ENCODE results near the gene MTHFD1.

The MTHFD1 gene

DNA sequence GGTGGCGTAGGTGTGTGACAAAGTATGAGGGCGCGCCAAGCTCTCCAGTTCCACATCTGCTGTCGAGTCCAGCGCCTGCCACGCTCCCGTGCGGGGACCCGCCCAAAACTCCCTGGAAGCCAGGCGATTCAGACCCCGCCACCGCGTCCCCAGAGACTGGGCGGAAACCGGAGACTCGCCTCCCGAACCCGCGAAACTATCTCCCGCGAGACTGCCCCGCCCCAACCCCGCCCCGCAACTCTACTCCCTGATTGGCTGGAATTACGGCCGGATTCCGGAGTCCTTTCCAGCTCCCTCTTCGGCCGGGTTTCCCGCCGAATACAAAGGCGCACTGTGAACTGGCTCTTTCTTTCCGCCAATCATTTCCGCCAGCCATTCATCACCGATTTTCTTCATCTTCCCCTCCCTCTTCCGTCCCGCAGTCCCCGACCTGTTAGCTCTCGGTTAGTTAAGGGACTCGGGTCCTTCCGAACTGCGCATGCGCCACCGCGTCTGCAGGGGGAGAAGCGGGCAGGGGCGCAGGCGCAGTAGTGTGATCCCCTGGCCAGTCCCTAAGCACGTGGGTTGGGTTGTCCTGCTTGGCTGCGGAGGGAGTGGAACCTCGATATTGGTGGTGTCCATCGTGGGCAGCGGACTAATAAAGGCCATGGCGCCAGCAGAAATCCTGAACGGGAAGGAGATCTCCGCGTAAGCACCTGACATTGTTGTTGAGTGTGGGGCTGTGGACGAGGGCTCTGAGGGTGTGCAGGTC lies at the start of gene MTHFD1:
Gene MTHFD1 (plus strand): TSS at position 572 of the 751 bp plus-strand sequence. CDS start 75 bp downstream, at position 647.
- H3K4me3 ChIP-seq (ENCODE audit: low read depth, low read length): peak within 1 kb of the TSS; percentile 83
- TF ChIP-seq, protein P1, sequence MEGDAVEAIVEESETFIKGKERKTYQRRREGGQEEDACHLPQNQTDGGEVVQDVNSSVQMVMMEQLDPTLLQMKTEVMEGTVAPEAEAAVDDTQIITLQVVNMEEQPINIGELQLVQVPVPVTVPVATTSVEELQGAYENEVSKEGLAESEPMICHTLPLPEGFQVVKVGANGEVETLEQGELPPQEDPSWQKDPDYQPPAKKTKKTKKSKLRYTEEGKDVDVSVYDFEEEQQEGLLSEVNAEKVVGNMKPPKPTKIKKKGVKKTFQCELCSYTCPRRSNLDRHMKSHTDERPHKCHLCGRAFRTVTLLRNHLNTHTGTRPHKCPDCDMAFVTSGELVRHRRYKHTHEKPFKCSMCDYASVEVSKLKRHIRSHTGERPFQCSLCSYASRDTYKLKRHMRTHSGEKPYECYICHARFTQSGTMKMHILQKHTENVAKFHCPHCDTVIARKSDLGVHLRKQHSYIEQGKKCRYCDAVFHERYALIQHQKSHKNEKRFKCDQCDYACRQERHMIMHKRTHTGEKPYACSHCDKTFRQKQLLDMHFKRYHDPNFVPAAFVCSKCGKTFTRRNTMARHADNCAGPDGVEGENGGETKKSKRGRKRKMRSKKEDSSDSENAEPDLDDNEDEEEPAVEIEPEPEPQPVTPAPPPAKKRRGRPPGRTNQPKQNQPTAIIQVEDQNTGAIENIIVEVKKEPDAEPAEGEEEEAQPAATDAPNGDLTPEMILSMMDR (IDR thresholded peaks at IDR 0.05; ENCODE audit: borderline replicate concordance, insufficient read depth, low read depth, low read length): no peak

DNA sequence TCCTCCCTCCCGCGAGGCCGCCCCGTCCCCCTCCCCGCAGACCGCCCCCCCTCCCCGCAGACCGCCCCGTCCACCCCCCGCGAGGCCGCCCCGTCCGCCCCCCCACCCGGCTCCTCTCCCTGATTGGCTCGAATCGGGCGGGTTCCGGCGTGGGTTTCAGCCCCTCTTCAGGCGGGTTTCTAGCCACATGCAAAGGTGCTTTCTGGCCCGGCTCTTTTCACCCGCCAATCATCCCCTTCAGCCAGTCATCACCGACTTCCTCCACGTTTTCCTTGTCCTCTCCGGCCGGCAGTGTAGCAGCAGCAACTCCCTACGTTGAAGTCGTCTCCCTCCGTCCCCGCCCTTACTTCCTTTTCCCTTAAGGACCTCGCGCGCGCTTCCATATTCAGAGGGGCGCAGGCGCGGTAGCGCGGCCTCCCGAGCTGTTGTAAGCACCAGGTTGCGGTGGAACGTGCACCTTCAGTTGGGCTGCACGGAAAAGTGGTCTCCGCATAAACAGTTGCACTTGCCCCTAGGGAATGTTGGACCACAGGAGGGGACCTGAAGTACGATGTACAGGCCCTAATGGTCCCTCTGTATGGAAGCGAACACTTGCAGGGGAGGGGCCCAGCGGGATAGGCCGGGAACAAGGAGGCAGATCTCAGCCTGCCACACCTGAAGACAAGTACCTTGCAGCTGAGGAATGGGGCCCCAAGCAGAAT lies 49.4 kb upstream of the MTHFD1 start:
- TF ChIP-seq, protein P1 (IDR thresholded peaks at IDR 0.05; ENCODE audit: borderline replicate concordance, insufficient read depth, low read depth, low read length): no peak
- H3K4me3 ChIP-seq (ENCODE audit: low read depth, low read length): peak overlapping the region; percentile 81

DNA sequence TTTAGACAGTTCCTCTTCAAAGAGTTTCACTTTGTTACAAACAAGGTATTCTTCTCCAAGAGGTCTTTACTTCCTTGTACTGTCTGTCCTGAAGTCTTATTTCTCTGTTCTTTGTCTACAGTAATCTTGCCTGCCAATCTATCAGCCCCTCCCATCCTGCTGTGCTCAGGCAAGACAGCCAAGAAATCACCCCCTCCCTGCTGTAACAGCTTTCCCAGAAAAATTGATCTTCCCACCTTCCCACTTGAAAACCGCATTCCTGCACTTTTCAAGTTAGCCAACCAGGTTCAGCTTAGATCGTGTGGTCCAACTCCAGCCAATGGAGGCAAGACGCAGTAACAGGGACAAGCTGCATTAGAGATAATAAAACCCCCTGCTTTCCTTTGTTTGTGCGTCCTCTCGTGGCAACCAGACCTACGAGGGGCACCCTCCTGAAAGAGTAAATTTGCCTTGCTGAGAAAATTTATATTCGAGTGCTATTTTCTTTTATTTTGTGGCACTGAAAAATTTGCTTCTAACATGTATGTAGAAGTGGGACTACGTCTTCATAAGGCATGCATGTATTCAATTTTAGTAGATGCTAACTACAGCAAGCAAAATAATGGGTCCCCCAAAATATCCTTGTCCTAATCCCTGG lies 47.5 kb upstream of the MTHFD1 start:
- H3K4me3 ChIP-seq (ENCODE audit: low read depth, low read length): no peak overlapping the region
- TF ChIP-seq, protein P1 (IDR thresholded peaks at IDR 0.05; ENCODE audit: borderline replicate concordance, insufficient read depth, low read depth, low read length): no peak

DNA sequence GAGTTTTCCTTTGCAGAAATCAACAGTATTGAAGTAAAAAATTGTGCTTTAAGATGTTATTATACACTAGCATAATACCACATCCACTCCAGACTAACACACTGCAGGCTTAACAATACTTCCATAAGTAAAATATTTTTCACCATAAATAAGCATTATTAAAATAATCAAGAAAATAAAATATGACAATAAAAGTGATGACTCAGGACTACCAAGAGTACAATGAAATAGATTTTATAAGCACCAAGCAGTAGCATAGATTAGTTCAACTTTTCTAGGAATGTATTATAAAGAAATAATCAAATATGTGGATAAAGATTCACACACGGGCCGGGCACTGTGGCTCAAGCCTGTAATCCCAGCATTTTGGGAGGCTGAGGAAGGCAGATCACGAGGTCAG lies 40.4 kb upstream of the MTHFD1 start:
- H3K4me3 ChIP-seq (ENCODE audit: low read depth, low read length): no peak overlapping the region
- TF ChIP-seq, protein P1 (IDR thresholded peaks at IDR 0.05; ENCODE audit: borderline replicate concordance, insufficient read depth, low read depth, low read length): no peak

DNA sequence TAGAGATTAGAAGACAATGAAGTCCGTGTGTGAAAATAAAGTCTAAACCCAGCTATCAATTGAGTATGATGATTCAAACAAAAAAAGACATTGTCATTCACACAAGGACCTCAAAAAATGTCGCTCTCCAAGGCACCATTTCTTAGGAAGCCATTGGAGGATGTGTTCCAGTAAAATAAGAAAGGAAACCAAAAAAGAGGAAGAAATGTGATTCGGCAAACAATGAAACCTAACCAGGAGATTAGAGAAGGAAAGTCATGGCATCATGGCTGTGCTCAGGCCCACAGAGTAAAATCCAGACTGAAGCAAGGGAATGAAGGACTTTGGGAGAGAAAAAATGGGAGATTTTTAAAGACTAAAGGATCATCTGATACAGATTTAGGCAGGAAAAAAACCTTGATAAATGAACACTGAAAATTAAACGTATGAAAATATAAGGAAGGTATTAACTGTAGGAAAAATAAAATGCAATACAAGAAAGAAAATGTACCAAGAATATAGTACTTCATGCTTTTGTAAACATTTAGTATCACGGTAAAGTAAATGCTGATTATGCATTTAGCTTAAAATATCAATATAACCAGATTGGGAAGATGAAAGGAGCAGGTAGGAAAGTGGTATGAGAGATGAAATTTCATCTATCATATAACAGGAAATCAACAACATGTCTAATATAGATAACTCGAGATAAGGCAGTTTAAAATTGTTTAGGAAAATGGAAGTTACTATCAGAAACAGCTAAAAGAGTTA lies 38.2 kb upstream of the MTHFD1 start:
- TF ChIP-seq, protein P1 (IDR thresholded peaks at IDR 0.05; ENCODE audit: borderline replicate concordance, insufficient read depth, low read depth, low read length): no peak
- H3K4me3 ChIP-seq (ENCODE audit: low read depth, low read length): no peak overlapping the region

DNA sequence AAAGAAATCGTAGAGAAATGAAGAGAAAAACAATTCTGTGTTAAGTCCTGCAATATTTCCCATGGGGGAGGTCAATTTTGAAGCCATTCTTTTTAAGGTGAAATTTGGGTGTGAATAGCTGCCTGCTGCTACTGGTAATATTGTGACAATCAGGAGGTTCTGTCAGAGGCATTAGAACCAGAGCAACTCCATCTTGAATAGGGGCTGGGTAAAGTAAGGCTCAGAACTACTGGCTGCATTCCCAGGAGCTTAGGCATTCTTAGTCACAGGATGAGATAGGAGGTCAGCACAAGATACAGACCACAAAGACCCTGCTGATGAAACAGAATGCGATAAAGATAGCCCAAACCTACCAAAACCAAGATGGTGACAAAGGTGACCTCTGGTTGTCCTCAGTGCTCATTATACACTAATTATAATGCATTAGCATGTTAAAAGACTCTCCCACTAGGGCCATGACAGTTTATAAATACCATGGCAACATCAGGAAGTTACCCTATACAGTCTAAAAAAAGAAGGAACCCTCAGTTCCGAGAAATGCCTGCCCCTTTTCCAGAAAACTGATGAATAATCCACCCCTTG lies 24.8 kb upstream of the MTHFD1 start:
- TF ChIP-seq, protein P1 (IDR thresholded peaks at IDR 0.05; ENCODE audit: borderline replicate concordance, insufficient read depth, low read depth, low read length): no peak
- H3K4me3 ChIP-seq (ENCODE audit: low read depth, low read length): no peak overlapping the region
